HG03521 (cell line): Measurements from ENCODE around the gene CSRNP3.

Experiments
- ATAC-seq: cut with Tn5 transposase; IDR thresholded peaks from one replicate; pipeline ENCODE4 v1.9.1; 2021; ENCODE audit warnings: mild to moderate bottlenecking, moderate library complexity; ENCODE audit not compliant: unreplicated experiment

Gene CSRNP3

GRCh38 chr2:165470361-165470760 lies 863 bp downstream of the CSRNP3 start:
- ATAC-seq = no peak

DNA sequence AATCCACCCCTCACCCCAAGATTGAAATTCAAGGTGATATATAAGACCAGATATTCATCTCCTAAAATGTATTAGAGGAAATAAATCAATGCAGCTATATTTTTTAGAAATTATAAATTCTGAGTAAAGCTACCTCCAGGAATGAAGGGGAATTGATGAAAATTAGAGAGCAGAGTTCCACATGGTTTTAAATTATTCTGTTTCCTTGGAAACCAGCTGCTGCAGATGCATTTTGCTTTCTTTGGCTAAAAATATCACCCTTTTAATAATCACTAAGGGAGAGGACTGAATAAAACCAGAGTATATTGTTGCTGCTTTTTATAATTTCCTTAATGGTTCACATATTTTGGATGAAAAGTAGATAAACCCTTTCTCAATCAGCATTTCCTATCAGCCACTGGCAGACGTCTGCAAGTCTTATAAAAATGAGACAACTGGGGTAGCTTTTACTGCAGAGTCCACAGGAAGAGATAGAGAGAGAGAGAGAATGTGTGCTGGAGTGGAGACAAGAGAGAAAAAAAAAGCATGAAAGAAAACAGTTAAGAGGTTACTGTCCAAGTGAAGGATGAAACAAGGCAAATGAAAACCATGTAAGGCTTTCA lies 2.0 kb downstream of the CSRNP3 start:
- no peak for ATAC-seq

DNA sequence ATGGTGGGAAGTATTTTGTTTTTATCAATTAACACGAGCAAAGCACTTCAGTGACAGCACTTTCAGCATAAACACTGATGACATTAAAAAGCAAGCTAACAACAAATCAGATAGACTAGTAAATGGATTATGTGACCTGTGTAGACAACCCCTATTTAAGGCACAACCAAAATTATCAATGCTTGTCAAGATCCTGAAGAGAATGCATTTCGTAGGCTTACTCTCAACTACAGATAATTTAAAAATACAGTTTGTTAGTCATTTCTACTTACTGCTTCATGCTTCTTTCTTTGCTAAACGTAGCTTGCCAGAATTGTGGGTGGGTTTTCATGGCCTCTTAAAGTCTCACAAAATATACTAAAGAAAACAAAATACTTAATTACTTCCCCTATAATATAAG lies 3.4 kb downstream of the CSRNP3 start:
- no peak for ATAC-seq

- no peak for ATAC-seq
These were observed 5.2 kb downstream of the CSRNP3 start for GRCh38 chr2:165474619-165475276.

DNA sequence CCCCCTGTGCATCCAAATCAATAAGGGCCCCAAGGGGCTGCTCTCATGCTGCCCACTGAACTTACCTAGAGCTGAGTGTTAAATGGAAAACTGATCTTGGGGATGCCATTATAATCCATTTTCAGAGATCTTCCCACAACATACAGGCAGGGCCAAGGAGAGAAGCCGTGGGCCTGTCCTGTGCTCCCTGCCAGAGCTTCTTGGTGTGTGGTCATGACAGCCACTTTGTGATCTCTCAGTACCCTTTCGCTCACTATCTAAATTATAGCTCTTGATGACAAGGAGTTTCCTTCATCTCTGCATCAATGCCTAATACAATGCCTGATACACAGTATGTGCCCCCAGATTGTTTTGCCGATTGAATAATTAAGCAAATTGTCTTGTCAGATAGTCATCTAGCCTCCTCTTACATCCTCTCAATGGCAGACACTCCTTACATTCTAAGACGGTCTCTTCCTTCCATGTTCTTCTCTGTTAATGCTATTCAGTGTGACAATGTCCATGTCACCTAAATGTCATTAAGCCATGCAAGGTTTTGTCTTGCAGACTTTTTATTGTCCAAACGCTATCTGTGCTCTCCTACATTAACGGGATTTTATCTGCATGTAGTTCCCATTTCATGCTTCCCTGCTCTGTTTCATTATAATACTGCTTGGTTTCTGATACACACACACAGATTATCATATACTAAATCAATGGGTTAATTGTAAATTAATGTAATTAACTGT lies 5.9 kb downstream of the CSRNP3 start:
- no peak for ATAC-seq

DNA sequence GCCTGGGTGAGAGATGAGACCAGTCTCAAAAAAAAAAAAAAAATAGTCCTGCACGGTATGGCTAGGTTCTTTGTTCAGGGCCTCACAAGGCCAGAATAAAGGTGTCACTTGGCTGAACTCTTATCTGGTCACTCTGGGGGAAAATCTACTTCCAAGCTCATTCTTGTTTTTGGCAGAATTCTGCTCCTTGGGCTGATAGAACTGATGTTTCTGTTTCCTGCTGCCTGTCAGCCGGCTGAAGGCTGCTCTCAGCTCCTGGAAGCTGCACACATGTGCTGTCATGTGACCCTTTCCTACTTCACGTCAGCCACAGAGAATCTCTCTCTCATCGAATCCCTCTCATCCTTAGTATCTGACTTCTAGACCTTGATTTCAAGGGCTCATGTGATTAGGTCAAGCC lies 10.4 kb downstream of the CSRNP3 start:
- ATAC-seq = no peak

- ATAC-seq = no peak
These were observed 25.1 kb downstream of the CSRNP3 start for GRCh38 chr2:165494573-165494972.

DNA sequence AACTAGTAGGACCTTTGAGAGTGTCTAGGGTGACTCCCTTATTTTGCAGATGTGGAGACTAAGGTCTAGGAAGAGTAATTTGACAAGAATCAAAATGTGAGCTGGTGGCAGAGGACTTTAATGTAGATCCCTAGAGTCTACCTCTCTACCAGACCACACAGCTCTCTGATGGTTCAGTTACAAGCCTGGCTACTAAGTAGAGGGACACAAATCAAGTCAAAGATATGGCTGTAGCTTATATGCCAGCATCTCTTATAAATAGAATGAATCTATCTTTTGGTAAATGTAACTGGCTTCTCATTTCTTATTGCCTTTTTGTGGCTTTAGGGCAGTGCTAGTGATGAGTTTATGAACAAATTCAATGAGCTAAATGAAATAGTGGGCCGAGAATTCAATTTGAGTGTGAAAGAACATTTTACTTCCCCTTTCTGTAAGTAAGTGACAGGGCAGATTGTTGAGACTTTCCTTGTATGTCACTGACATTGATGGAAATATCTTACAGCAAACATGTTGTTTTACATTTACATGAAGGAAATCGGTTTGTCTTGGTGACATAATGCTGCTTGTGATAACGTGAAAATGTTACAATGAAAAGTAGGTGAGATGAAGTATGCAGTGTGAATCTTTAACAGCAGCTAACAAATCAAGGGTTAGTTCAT lies 28.3 kb downstream of the CSRNP3 start:
- ATAC-seq = no peak

DNA sequence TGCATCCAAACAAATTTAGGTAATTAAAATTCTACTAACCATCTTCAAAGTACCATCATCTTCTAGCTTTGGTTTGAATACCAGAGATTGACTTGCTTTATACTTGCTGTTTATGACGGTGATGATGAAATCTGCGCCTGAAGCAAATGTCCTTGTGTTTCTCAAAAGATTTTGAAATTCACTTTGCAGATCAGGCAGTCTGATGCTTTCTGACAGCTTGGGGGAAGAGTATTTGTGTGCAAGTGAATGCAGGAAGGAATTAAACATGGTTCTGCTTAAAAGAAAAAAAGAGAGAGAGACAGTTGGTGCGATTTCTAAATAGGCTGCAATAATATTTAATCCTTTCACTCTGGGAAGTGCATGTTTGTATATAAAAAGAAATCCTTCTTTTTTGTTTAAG lies 29.6 kb downstream of the CSRNP3 start:
- no peak for ATAC-seq

GRCh38 chr2:165500001-165500400 lies 30.5 kb downstream of the CSRNP3 start:
- no peak for ATAC-seq

DNA sequence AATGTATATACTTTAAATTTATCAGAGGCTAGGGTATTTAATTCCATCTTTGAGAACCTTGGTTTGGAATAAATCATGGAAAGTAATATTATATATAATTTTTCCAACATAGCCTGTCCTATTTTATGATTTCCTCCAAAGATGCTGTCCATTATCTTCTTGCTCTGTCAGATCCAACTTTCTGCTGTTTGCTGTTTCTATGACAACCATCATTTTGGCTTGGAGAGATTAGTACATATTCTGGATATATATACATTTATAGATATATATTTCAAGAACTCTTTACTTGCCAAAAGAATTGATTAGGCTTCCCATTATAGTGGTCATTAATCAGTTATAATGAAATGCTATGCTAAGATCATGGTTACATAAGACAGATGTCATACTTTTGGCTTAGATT lies 31.3 kb downstream of the CSRNP3 start:
- ATAC-seq = no peak

GRCh38 chr2:165505514-165505913 lies 36.0 kb downstream of the CSRNP3 start:
- no peak for ATAC-seq

- no peak for ATAC-seq
These were observed 39.4 kb downstream of the CSRNP3 start for GRCh38 chr2:165508927-165509326.

DNA sequence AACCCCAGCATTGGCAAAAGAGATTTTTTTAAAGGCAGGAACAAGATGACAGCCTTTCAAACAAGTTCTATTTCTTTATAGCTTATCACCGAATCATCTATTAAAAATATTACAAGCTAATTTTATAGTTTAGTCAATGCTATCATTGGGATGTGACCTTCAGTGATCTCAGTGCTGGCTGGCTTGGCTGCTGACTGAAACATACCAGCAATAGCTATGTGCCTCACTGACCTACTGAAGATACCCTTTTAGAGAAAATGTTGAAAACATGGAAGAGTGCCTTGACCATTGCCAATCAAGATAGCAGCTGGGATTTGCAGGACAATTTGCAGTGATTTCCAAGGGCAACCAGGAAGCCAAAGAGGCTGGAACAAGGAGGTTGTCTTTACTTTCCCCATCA lies 44.0 kb downstream of the CSRNP3 start:
- ATAC-seq = no peak

GRCh38 chr2:165518611-165519010 lies 49.1 kb downstream of the CSRNP3 start:
- no peak for ATAC-seq

- ATAC-seq = no peak
These were observed 53.2 kb downstream of the CSRNP3 start for GRCh38 chr2:165522719-165523118.

DNA sequence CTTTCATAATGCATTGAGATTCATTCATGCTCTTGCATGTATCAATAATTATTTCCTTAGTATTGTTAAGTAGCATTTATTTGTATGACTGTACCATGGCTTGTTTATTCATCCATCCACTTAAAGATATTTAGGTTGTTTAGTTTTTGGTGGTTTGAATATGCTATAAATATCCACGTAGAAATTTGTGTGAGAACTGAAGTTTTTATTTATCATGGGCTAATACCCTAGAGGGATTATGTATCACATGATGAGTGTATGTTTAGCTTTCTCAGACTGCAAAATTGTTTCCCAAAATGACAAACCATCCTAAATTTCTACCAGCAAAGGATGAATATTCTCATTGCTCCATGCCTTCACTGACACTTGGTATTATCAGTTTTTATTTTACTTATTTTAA lies 55.2 kb downstream of the CSRNP3 start:
- ATAC-seq = no peak

DNA sequence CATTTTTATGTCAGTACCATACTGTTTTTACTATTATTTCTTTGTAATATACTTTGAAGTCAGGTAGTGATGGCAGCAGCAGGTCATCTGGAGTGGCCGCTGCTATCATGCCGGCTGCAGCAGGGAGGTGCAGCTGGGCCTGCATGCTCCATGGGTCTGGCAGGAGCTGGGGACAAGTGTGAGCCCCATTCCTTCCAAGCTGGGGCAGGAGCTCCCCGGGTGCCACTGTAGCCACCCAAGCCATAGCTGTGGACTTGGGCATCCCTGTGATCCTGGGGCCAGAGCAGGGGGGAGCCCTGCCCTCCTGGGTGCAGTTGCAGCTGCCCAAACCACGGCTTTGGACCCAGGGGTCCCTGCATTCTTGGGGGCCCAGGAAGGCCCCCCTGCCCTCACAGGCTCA lies 59.2 kb downstream of the CSRNP3 start:
- no peak for ATAC-seq

DNA sequence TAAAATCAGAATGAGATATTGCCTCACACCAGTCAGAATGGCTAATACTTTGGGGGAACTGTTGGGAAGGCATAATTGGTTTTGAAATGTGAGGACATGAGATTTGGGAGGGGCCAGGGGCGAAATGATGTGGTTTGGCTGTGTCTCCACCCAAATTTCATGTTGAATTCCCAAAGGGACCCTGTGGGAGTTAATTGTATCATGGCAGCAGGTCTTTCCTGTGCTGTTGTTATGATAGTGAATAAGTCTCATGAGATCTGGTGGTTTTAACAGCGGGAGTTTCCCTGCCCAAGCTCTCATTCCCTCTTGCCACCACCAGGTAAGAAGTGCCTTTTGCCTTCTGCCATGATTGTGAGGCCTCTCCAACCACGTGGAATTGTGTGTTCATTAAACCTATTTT lies 59.6 kb downstream of the CSRNP3 start:
- ATAC-seq = no peak

DNA sequence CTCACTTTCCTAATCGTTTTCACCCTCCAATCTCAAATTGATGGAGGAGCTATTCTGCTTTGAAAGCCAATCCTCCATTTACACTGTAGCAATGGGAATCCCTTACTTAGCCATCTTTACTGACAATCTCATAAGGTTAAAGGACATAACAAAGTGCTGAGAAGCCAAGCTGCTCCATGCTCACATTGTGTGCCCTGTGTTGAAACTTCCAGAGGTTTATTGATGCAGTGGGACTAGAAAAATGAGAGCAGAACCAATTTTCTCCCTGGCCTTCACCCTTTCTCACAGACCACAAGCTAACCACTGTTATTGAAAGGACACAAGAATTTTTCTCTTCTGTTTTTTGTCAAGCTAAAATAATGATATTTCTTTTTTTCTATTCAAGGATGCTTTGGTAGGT lies 63.8 kb downstream of the CSRNP3 start:
- ATAC-seq = no peak

GRCh38 chr2:165535471-165535870 lies 66.0 kb downstream of the CSRNP3 start:
- ATAC-seq = no peak
